HepG2 (cell line): ENCODE results near the gene TACO1. TPM values are rescaled to one million over a fixed set of nuclear protein-coding genes. Genes with fewer than 3 reads are reported as not detected.

Source experiments
- ATAC-seq: fragments of 200-7000 bp; cut with Tn5 transposase; 3 replicates; pipeline ENCODE4 v1.9.1; 2020; ENCODE audit warnings: mild to moderate bottlenecking, moderate library complexity
- BruUV-seq: library from RNA; stranded (reverse); fragments of 400-500 nt; replicated peaks from 2 replicates; lab custom pipeline; 2021; lab: Mats Ljungman, UMichigan
- CTCF ChIA-PET: fragments of 300-600 bp; formaldehyde crosslinking; extraction: SDS; loops from one replicate; lab custom pipeline; 2021; ENCODE audit warnings: low total read pairs, inconsistent platforms, low intra/inter-chr PET ratio; lab: Yijun Ruan, JAX
- POLR2A ChIA-PET: fragments of 350-600 bp; sonication (Branson Sonifier 250); formaldehyde crosslinking; loops from one replicate; lab custom pipeline; 2020; ENCODE audit warnings: antibody characterized with exemption, inconsistent platforms; lab: Yijun Ruan, JAX
- DNase-seq: peaks from one replicate; pipeline ENCODE4 v3.0.0-alpha.2; 2015; ENCODE audit warnings: low spot score
- FAIRE-seq: peaks from 3 replicates; lab custom pipeline; 2011; peaks lifted over from hg19 to GRCh38; lab: Jason Lieb, UNC
- H2AFZ ChIP-seq: one replicate; pipeline ENCODE4 v1.6.1; 2011; ENCODE audit warnings: low read length, inconsistent platforms
- H3K27ac ChIP-seq: fragments of 300-600 bp; 3 replicates; pipeline ENCODE4 v1.8.0; 2011; ENCODE audit warnings: mixed run types, mild to moderate bottlenecking, mixed read lengths, low read length, inconsistent platforms; ENCODE audit not compliant: insufficient read depth; ENCODE audit errors: extremely low read length
- H3K27me3 ChIP-seq, 2 experiments: fragments of 200-600 bp in 1 of 2; 2 replicates in 1 of 2; 3 replicates in 1 of 2; pipeline versions ENCODE4 v1.6.0 to v1.8.0; 2011; ENCODE audit warnings: low read length in 2 of 2, mild to moderate bottlenecking in 2 of 2, moderate library complexity in 2 of 2, inconsistent platforms in 1 of 2; ENCODE audit not compliant: insufficient read depth in 2 of 2, control insufficient read depth in 1 of 2
- H3K36me3 ChIP-seq, 2 experiments: fragments of 200-600 bp in 1 of 2; replicated peaks in 1 of 2; 2 replicates in 1 of 2; 3 replicates in 1 of 2; pipeline versions ENCODE4 v1.5.1 to v1.8.0; 2011; ENCODE audit warnings: low read length in 2 of 2, inconsistent platforms in 1 of 2; ENCODE audit not compliant: insufficient read depth in 2 of 2, control insufficient read depth in 1 of 2
- H3K4me1 ChIP-seq: 2 replicates; pipeline ENCODE4 v1.5.1; 2012; ENCODE audit warnings: low read length, inconsistent platforms; ENCODE audit not compliant: insufficient read depth
- H3K4me2 ChIP-seq: 2 replicates; pipeline ENCODE4 v1.6.0; 2011; ENCODE audit warnings: low read depth, low read length, inconsistent platforms
- H3K4me3 ChIP-seq, 3 experiments: fragments of 200-600 bp in 1 of 3; sonication (generic), shearing (Covaris generic) in 1 of 3; replicated peaks in 1 of 3; 2 replicates each; pipeline ENCODE4 v1.5.1; 2011 to 2016; ENCODE audit warnings: low read length in 3 of 3, inconsistent platforms in 2 of 3, low read depth in 2 of 3, mild to moderate bottlenecking in 2 of 3, control low read depth in 1 of 3, mixed read lengths in 1 of 3; ENCODE audit not compliant: insufficient read depth in 1 of 3
- H3K79me2 ChIP-seq: one replicate; pipeline ENCODE4 v1.6.1; 2011; ENCODE audit warnings: low read length, inconsistent platforms; ENCODE audit not compliant: insufficient read depth
- H3K9ac ChIP-seq: 2 replicates; pipeline ENCODE4 v1.6.0; 2011; ENCODE audit warnings: mild to moderate bottlenecking, low read depth, low read length, inconsistent platforms; ENCODE audit not compliant: insufficient read depth
- H3K9me3 ChIP-seq: 2 replicates; pipeline ENCODE4 v1.5.1; 2012; ENCODE audit warnings: mild to moderate bottlenecking, low read length
- H4K20me1 ChIP-seq: 2 replicates; pipeline ENCODE4 v1.6.0; 2011; ENCODE audit warnings: inconsistent platforms, mild to moderate bottlenecking, low read length, moderate library complexity; ENCODE audit not compliant: insufficient read depth
- CAMTA2 ChIP-seq: sonication (generic); formaldehyde crosslinking; IDR thresholded peaks from 2 replicates; pipeline ENCODE4 v1.4.0; 2020; ENCODE audit warnings: mild to moderate bottlenecking, missing genetic modification reagents, borderline replicate concordance
- CENPBD1 ChIP-seq: sonication (generic); formaldehyde crosslinking; IDR thresholded peaks from 2 replicates; pipeline ENCODE4 v1.8.0; 2022; ENCODE audit warnings: missing genetic modification reagents, low read depth, mild to moderate bottlenecking, borderline replicate concordance
- JUND ChIP-seq: sonication (generic); formaldehyde crosslinking; IDR thresholded peaks from 2 replicates; pipeline ENCODE4 v1.8.0; 2022; ENCODE audit warnings: mild to moderate bottlenecking, missing genetic modification reagents
- KIAA2018 ChIP-seq: sonication (generic); formaldehyde crosslinking; IDR thresholded peaks from 2 replicates; pipeline ENCODE4 v1.5.0; 2020; ENCODE audit warnings: mild to moderate bottlenecking, missing genetic modification reagents, borderline replicate concordance
- MTA1 ChIP-seq: sonication (generic); formaldehyde crosslinking; IDR thresholded peaks from 2 replicates; pipeline ENCODE4 v1.4.0; 2020; ENCODE audit warnings: missing genetic modification reagents, mild to moderate bottlenecking, borderline replicate concordance
- RAD51 ChIP-seq: fragments of 450-650 bp; IDR thresholded peaks from 2 replicates; pipeline ENCODE4 v1.6.1; 2016; ENCODE audit warnings: borderline replicate concordance
- RNF2 ChIP-seq: fragments of 450-650 bp; conservative IDR thresholded peaks from 2 replicates; pipeline ENCODE4 v1.6.1; 2016; ENCODE audit warnings: low read depth
- ZBTB39 ChIP-seq: sonication (generic); formaldehyde crosslinking; IDR thresholded peaks from 2 replicates; pipeline ENCODE4 v1.5.0; 2020; ENCODE audit warnings: missing genetic modification reagents
- ZNF205 ChIP-seq: IDR thresholded peaks from 2 replicates; pipeline ENCODE4 v1.6.1; 2018; ENCODE audit warnings: missing biosample characterization, missing genetic modification reagents
- ZNF562 ChIP-seq: sonication (generic); formaldehyde crosslinking; IDR thresholded peaks from 2 replicates; pipeline ENCODE4 v1.8.0; 2022; ENCODE audit warnings: missing genetic modification reagents, borderline replicate concordance
- ZSCAN25 ChIP-seq: sonication (generic); formaldehyde crosslinking; IDR thresholded peaks from 2 replicates; pipeline ENCODE4 v1.8.0; 2022; ENCODE audit warnings: mild to moderate bottlenecking, missing genetic modification reagents
- WGBS: methylation state at CpG from one replicate; pipeline ENCODE4 v1.1.6; 2017; ENCODE audit warnings: low lambda C conversion rate; 5-methylcytosine and 5-hydroxymethylcytosine counted together
- in situ Hi-C: cut with HindIII; loops from 2 replicates; pipeline ENCODE4 v1.10.0; 2017; ENCODE audit warnings: low pct_unique_long_range_greater_than_20kb; ENCODE audit not compliant: extremely low pct_ligation_motif_present
- intact Hi-C: fragments of 100-400 bp; cut with micrococcal nuclease; formaldehyde crosslinking; loops from one replicate; pipeline ENCODE4 v1.10.0; 2022; ENCODE audit not compliant: unreplicated experiment
- polyA plus RNA-seq, 8 experiments: library from polyadenylated mRNA; depleted of rRNA in 3 of 8; stranded (reverse) in 7 of 8; unstranded in 1 of 8; fragments of >200 nt; fragmentation: Illumina TruSeq in 4 of 8; extraction: Trizol in 4 of 8; gene quantifications; 2 replicates each; pipeline versions ENCODE4 v1.2.1 to v1.2.3, GENCODE V29; 2011 to 2016; ENCODE audit warnings: low read depth in 4 of 8, missing spikeins in 1 of 8, mixed read lengths in 1 of 8; ENCODE audit not compliant: insufficient read depth in 1 of 8
- total RNA-seq, 5 experiments: library from RNA; depleted of rRNA; stranded (reverse); fragments of >200 nt; fragmentation: Illumina TruSeq; extraction: Trizol; gene quantifications; 2 replicates each; pipeline ENCODE4 v1.2.3, GENCODE V29; 2016; ENCODE audit warnings: low read depth in 1 of 5

The TACO1 gene
- total and polyA plus RNA-seq, 2 of the 13 experiments (the other 11 are each of a cell fraction or from before 2014, with no cell fraction given), result 34.7 to 53.6 TPM

- no peak for TF ChIP-seq KIAA2018 (CRISPR knock-in tag)
- TF ChIP-seq, all 625 proteins: peak for 0
These were observed 33.0 kb downstream of the TACO1 start (continued) for GRCh38 chr17:63633742-63634141.

GRCh38 chr17:63634163-63634562, 33.5 kb downstream of the TACO1 start:
- no peaks in the 10 kb centered on the region for H3K27me3 ChIP-seq
- intact Hi-C loops, result no loop called here
- no peak overlapping the region for H3K9ac ChIP-seq
- no peak for TF ChIP-seq CAMTA2 (CRISPR knock-in tag)
- TF ChIP-seq CENPBD1 (CRISPR knock-in tag), result no peak
- TF ChIP-seq RAD51, result no peak
- no peak for TF ChIP-seq RNF2
- no peak for TF ChIP-seq MTA1 (CRISPR knock-in tag)
- no peak for TF ChIP-seq ZNF205 (CRISPR knock-in tag)
- no peak for TF ChIP-seq ZNF562 (CRISPR knock-in tag)
- no peak for TF ChIP-seq ZBTB39
- no peak for TF ChIP-seq ZSCAN25 (CRISPR knock-in tag)
- TF ChIP-seq JUND (CRISPR knock-in tag), result no peak
- ChIA-PET CTCF (no interaction called here), POLR2A (interaction anchor here (2.3 kb wide), 1 partner anchor 12 kb away, joined by 6 read pairs; the partner anchor contains the start of gene MAP3K3)
- H3K79me2 ChIP-seq, result no peaks in the 10 kb centered on the region
- ATAC-seq (no peak), FAIRE-seq (no peak), DNase-seq (no peak)
- no peak overlapping the region for H3K4me2 ChIP-seq
- no peaks in the 10 kb centered on the region for H4K20me1 ChIP-seq
- WGBS, result 97% methylated on average over 4 of the region's 4 CpGs
- no peak overlapping the region for H3K27ac ChIP-seq
- peaks cover 10% of the 10 kb centered on the region for H3K4me1 ChIP-seq
- no peaks in the 10 kb centered on the region for H3K9me3 ChIP-seq
- no TSS peak for BruUV-seq
- in situ Hi-C loops, result no loop called here
- peaks cover 11 to 39% of the 10 kb centered on the region in 2 experiments for H3K36me3 ChIP-seq
- no peak overlapping the region for H3K4me3 ChIP-seq
- H2AFZ ChIP-seq, result no peak overlapping the region
